ENCODE data around the gene EGFR. TPM values are rescaled to one million over a fixed set of nuclear protein-coding genes. Genes with fewer than 3 reads are reported as not detected.
A peak's percentile ranks its signal among the peaks of the same experiment; 100 is the strongest.

EGFR gene
- total RNA-seq, 1 donor = under 0.01 TPM

GRCh38 chr7:55235801-55236200 lies 217.0 kb downstream of the EGFR start:
- DNase-seq (ENCODE audit: low read depth in 2 of 3, low spot score in 2 of 3) = no peak

GRCh38 chr7:55236476-55236875 lies 217.7 kb downstream of the EGFR start:
- no peak for DNase-seq (ENCODE audit: low read depth in 2 of 3, low spot score in 2 of 3)

- DNase-seq (ENCODE audit: low read depth in 2 of 3, low spot score in 2 of 3) = no peak
Measured at GRCh38 chr7:55237156-55237893, 218.5 kb downstream of the EGFR start.

- no peak for DNase-seq (ENCODE audit: low read depth in 2 of 3, low spot score in 2 of 3)
Measured at GRCh38 chr7:55239406-55239805, 220.6 kb downstream of the EGFR start.

- no peak for DNase-seq (ENCODE audit: low read depth in 2 of 3, low spot score in 2 of 3)
Measured at GRCh38 chr7:55240418-55241142, 221.8 kb downstream of the EGFR start.

- DNase-seq (ENCODE audit: low read depth in 2 of 3, low spot score in 2 of 3) = no peak
Measured at GRCh38 chr7:55241958-55242357, 223.1 kb downstream of the EGFR start.

GRCh38 chr7:55242613-55243012 lies 223.8 kb downstream of the EGFR start:
- DNase-seq (ENCODE audit: low read depth in 2 of 3, low spot score in 2 of 3) = no peak

GRCh38 chr7:55244006-55244745 lies 225.4 kb downstream of the EGFR start:
- DNase-seq (ENCODE audit: low read depth in 2 of 3, low spot score in 2 of 3) = no peak

GRCh38 chr7:55245271-55245723 lies 226.5 kb downstream of the EGFR start:
- DNase-seq (ENCODE audit: low read depth in 2 of 3, low spot score in 2 of 3) = no peak

GRCh38 chr7:55246171-55246570 lies 227.4 kb downstream of the EGFR start:
- no peak for DNase-seq (ENCODE audit: low read depth in 2 of 3, low spot score in 2 of 3)

GRCh38 chr7:55247428-55247827 lies 228.6 kb downstream of the EGFR start:
- DNase-seq (ENCODE audit: low read depth in 2 of 3, low spot score in 2 of 3) = no peak

GRCh38 chr7:55248526-55248925 lies 229.7 kb downstream of the EGFR start:
- DNase-seq (ENCODE audit: low read depth in 2 of 3, low spot score in 2 of 3) = no peak

GRCh38 chr7:55249332-55249731 lies 230.5 kb downstream of the EGFR start:
- no peak for DNase-seq (ENCODE audit: low read depth in 2 of 3, low spot score in 2 of 3)

GRCh38 chr7:55250313-55250712 lies 231.5 kb downstream of the EGFR start:
- no peak for DNase-seq (ENCODE audit: low read depth in 2 of 3, low spot score in 2 of 3)

- DNase-seq (ENCODE audit: low read depth in 2 of 3, low spot score in 2 of 3) = no peak
Measured at GRCh38 chr7:55251313-55251712, 232.5 kb downstream of the EGFR start.

- DNase-seq (ENCODE audit: low read depth in 2 of 3, low spot score in 2 of 3) = no peak
Measured at GRCh38 chr7:55251911-55252310, 233.1 kb downstream of the EGFR start.

- DNase-seq (ENCODE audit: low read depth in 2 of 3, low spot score in 2 of 3) = no peak
Measured at GRCh38 chr7:55252386-55252785, 233.6 kb downstream of the EGFR start.

GRCh38 chr7:55253188-55253587 lies 234.4 kb downstream of the EGFR start:
- DNase-seq (ENCODE audit: low read depth in 2 of 3, low spot score in 2 of 3) = no peak

GRCh38 chr7:55254242-55254595 lies 235.4 kb downstream of the EGFR start:
- no peak for DNase-seq (ENCODE audit: low read depth in 2 of 3, low spot score in 2 of 3)

- peak; percentile 22 to 44 (median 39) for DNase-seq (ENCODE audit: low read depth in 2 of 3, low spot score in 2 of 3)
Measured at GRCh38 chr7:55254596-55255495, 236.0 kb downstream of the EGFR start.
